OCI-LY3 (cell line): ENCODE results near the gene PPP1R9A.

Experiments
- H2AFZ ChIP-seq: fragments of 200-600, 300-600 bp; shearing (Covaris generic); 2 replicates; pipeline ENCODE4 v1.6.0; 2014; ENCODE audit warnings: antibody characterized with exemption, low read depth, low read length
- H3K27ac ChIP-seq: fragments of 200-600, 300-600 bp; sonication (generic); 2 replicates; pipeline ENCODE4 v1.5.1; 2014; ENCODE audit warnings: mild to moderate bottlenecking, low read length, moderate library complexity, mixed read lengths
- H3K27me3 ChIP-seq: fragments of 200-600, 300-600 bp; sonication (generic); 2 replicates; pipeline ENCODE4 v1.6.1; 2014; ENCODE audit warnings: low read depth, low read length, mixed read lengths
- H3K36me3 ChIP-seq: fragments of 200-600, 300-600 bp; sonication (generic); replicated peaks from 2 replicates; pipeline ENCODE3; 2014; ENCODE audit warnings: low read depth, low read length, mixed read lengths
- H3K4me1 ChIP-seq: fragments of 300-600, 200-600 bp; sonication (generic); 2 replicates; pipeline ENCODE4 v1.6.1; 2014; ENCODE audit warnings: low read length, mixed read lengths
- H3K4me2 ChIP-seq: fragments of 200-600, 300-600 bp; sonication (generic); 2 replicates; pipeline ENCODE4 v1.6.1; 2014; ENCODE audit warnings: low read length, mixed read lengths
- H3K4me3 ChIP-seq: fragments of 300-600, 200-600 bp; sonication (generic); 2 replicates; pipeline ENCODE4 v1.5.1; 2014; ENCODE audit warnings: antibody characterized with exemption, mild to moderate bottlenecking, low read length, moderate library complexity
- H3K79me2 ChIP-seq: fragments of 300-600, 200-600 bp; shearing (Covaris generic); 2 replicates; pipeline ENCODE4 v1.6.1; 2014; ENCODE audit warnings: mild to moderate bottlenecking, low read length, mixed read lengths
- H3K9ac ChIP-seq: fragments of 300-600, 200-600 bp; shearing (Covaris generic); 2 replicates; pipeline ENCODE4 v1.6.0; 2014; ENCODE audit warnings: mild to moderate bottlenecking, low read length, moderate library complexity
- H3K9me3 ChIP-seq: fragments of 200-600, 300-600 bp; shearing (Covaris generic); 2 replicates; pipeline ENCODE4 v1.6.1; 2014; ENCODE audit warnings: low read length, mixed read lengths; ENCODE audit not compliant: insufficient read depth
- H4K20me1 ChIP-seq: fragments of 200-600, 300-600 bp; sonication (generic); 2 replicates; pipeline ENCODE4 v1.6.1; 2016; ENCODE audit warnings: low read length, mixed read lengths; ENCODE audit not compliant: insufficient read depth
- CTCF ChIP-seq: fragments of 200-600, 300-600 bp; sonication (generic); IDR thresholded peaks from 2 replicates; pipeline ENCODE4 v1.5.1; 2014; ENCODE audit warnings: antibody characterized with exemption, low read length, low read depth
- EZH2phosphoT487 ChIP-seq: fragments of 200-600 bp; shearing (Covaris generic); IDR thresholded peaks from 2 replicates; pipeline ENCODE4 v1.6.1; 2018; ENCODE audit warnings: antibody characterized with exemption, mixed run types, low read depth

The PPP1R9A gene

DNA sequence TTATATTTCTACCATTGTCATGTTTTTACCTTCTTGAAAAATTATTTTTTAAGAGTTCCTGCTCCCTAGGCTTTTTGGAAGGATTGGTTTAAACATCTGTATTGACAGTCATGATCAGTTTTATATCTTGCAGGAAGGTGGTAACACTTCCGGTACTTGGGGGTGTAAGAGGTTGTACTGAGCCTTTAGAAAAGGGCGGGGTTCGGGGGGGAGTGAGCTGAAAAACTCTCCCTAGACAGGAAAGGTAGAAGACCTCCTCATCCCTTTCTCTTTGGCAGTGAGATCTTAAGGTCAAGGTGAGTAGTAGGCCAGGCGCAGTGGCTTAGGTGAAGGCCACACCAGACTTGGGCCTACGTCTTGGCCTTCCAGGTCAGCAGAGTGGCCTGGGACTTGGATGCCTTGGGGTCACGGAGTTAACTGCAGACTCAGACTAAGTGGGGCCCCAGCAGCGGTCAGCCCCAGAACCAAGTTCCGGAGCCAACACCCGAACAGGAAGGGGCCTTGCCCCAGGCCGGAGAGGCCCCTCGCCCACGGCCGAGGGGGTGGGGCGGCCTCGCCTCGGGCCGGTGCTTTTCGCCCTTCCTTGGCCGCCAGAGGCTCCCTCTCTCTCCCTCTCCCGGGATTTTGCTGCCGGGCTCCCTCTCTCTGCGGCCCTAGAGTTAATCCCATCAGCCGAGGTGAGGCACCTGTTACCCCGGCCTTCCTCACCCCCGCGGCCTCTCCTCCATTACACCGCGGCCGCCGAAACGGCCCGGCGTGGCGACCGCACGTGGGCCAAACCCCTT, at the start of gene PPP1R9A:
Gene PPP1R9A (plus strand): TSS at position 569 of the 785 bp plus-strand sequence. CDS start 2,520 bp downstream, outside the sequence.
- no peaks in the 10 kb centered on the region for H4K20me1 ChIP-seq
- no peaks in the 10 kb centered on the region for H3K4me1 ChIP-seq
- no peak within 1 kb of the TSS for H3K9ac ChIP-seq
- H3K27me3 ChIP-seq, result no peaks in the 10 kb centered on the region
- H2AFZ ChIP-seq, result no peak within 1 kb of the TSS
- no peak within 1 kb of the TSS for H3K27ac ChIP-seq
- no peak within 1 kb of the TSS for H3K4me2 ChIP-seq
- H3K9me3 ChIP-seq, result no peaks in the 10 kb centered on the region
- no peaks in the 10 kb centered on the region for H3K36me3 ChIP-seq
- TF ChIP-seq CTCF (no peak), EZH2phosphoT487 (no peak)
- no peak within 1 kb of the TSS for H3K4me3 ChIP-seq
- no peaks in the 10 kb centered on the region for H3K79me2 ChIP-seq

- H2AFZ ChIP-seq, result no peak overlapping the region
- TF ChIP-seq CTCF (no peak), EZH2phosphoT487 (no peak)
- H4K20me1 ChIP-seq, result no peaks in the 10 kb centered on the region
- no peaks in the 10 kb centered on the region for H3K27me3 ChIP-seq
- H3K27ac ChIP-seq, result no peak overlapping the region
- no peak overlapping the region for H3K4me3 ChIP-seq
- H3K4me1 ChIP-seq, result no peaks in the 10 kb centered on the region
- no peaks in the 10 kb centered on the region for H3K9me3 ChIP-seq
- no peak overlapping the region for H3K9ac ChIP-seq
- H3K36me3 ChIP-seq, result no peaks in the 10 kb centered on the region
- no peak overlapping the region for H3K4me2 ChIP-seq
- no peaks in the 10 kb centered on the region for H3K79me2 ChIP-seq
Observed at GRCh38 chr7:94871132-94871531, 36.3 kb upstream of the PPP1R9A start.

DNA sequence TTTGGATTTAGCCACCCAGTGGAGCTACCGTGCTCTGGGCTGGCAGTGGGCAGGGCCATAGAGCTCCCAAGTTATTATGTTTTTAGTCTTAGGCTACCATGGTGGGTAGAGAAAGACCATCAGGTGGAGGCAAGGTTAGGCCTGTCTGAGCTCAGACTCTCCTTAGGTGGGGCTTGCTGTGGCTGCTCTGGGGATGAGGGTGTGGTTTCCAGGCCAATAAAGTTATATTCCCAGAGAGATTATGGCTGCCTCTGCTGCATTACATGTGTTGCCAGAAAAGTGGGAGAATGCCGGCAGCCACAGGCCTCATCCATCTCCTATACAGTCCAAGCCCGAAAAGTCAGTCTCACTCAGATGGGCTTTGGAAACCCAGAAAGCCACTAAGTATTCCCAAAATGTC, 34.2 kb upstream of the PPP1R9A start:
- H3K9ac ChIP-seq, result no peak overlapping the region
- no peaks in the 10 kb centered on the region for H3K4me1 ChIP-seq
- TF ChIP-seq EZH2phosphoT487, result no peak
- TF ChIP-seq CTCF, result no peak
- no peaks in the 10 kb centered on the region for H3K36me3 ChIP-seq
- no peak overlapping the region for H3K4me2 ChIP-seq
- no peak overlapping the region for H3K4me3 ChIP-seq
- H4K20me1 ChIP-seq, result no peaks in the 10 kb centered on the region
- H3K9me3 ChIP-seq, result peaks cover 3% of the 10 kb centered on the region; the same call in 1 of the 2 replicates
- H3K79me2 ChIP-seq, result no peaks in the 10 kb centered on the region
- H3K27ac ChIP-seq, result no peak overlapping the region
- no peaks in the 10 kb centered on the region for H3K27me3 ChIP-seq
- no peak overlapping the region for H2AFZ ChIP-seq

- Histone ChIP-seq H3K9ac (no peak overlapping the region), H3K79me2 (no peaks in the 10 kb centered on the region), H3K4me2 (no peak overlapping the region), H3K4me3 (no peak overlapping the region), H4K20me1 (no peaks in the 10 kb centered on the region), H2AFZ (no peak overlapping the region), H3K9me3 (peaks cover 3% of the 10 kb centered on the region; the same call in 1 of the 2 replicates), H3K27me3 (no peaks in the 10 kb centered on the region), H3K4me1 (no peaks in the 10 kb centered on the region), H3K27ac (no peak overlapping the region), H3K36me3 (no peaks in the 10 kb centered on the region)
- TF ChIP-seq CTCF (no peak), EZH2phosphoT487 (no peak)
Observed at GRCh38 chr7:94874036-94874785, 33.2 kb upstream of the PPP1R9A start.
